ENCODE data around the gene PHAX. TPM values are rescaled to one million over a fixed set of nuclear protein-coding genes. Genes with fewer than 3 reads are reported as not detected.
"Not testable (repeated sequence)": the region's sequence is repeated elsewhere in the genome, so short reads cannot be mapped to it uniquely, and the experiment has no call there.

PHAX gene, protein sequence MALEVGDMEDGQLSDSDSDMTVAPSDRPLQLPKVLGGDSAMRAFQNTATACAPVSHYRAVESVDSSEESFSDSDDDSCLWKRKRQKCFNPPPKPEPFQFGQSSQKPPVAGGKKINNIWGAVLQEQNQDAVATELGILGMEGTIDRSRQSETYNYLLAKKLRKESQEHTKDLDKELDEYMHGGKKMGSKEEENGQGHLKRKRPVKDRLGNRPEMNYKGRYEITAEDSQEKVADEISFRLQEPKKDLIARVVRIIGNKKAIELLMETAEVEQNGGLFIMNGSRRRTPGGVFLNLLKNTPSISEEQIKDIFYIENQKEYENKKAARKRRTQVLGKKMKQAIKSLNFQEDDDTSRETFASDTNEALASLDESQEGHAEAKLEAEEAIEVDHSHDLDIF
- 85.7 and 86.5 TPM in 2 replicates for total RNA-seq (2014; rRNA removed; shearing (Covaris generic))
- polyA plus RNA-seq (2016; fragmentation: Nextera tagmentation; extraction: Ambion mirVana), result 124 and 135 TPM in 2 replicates

DNA sequence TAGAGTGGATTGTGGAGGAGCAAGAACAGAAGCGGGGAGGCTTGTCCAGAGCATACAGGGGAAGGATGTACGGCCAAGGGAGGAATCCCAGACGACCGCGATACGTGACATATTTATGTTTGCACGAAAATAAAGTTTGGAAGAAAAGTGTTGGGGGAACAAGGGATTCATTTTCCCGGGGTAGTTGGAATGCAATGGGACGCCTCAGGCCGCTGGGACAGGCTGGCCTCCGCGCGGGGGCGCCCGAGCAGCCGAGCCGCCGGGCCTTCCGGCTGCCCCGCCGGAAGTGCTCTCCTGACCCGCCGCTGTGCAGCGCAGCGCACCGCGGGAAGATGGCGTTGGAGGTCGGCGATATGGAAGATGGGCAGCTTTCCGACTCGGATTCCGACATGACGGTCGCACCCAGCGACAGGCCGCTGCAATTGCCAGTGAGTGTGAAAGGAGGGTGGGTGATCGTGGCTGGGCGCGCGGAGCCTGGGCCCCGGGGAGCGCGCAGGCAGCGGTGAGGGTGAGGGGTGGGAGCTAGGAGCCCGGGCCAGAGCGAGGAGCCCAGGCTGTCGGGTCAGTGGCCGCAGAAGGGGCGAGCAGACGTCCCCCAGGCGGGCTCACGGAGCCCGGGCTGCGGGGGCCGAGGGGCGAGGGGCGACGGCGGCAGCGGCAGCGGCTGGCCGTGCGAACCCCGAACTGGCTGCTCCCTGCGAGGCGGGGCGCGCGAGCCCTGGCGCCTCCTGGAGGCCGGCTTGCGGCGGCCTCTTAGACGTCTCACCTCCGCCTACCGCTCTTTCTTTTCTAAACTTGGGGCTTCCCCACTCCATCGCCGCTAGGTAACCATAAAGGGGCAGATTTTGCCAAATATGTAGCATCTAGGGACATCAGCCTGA, at the start of gene PHAX:
PHAX (plus strand) TSS at position 317 of the 881 bp plus-strand sequence; CDS start at position 333, 16 bp downstream.
- H3K4me3 ChIP-seq, result peak within 1 kb of the TSS; percentile 96
- H3K4me1 ChIP-seq (ENCODE audit: insufficient read depth), result peaks cover 9% of the 10 kb centered on the region
- H3F3A ChIP-seq (ENCODE audit: insufficient read depth), result peaks cover 9% of the 10 kb centered on the region; the same call in 1 of the 2 replicates
- peaks cover 14% of the 10 kb centered on the region; the same call in 1 of the 2 replicates for H3K36me3 ChIP-seq (ENCODE audit: low read depth)
- peak within 1 kb of the TSS; percentile 90 for H3K4me2 ChIP-seq (ENCODE audit: unreplicated experiment)
- in situ Hi-C loops (cut with MboI), result no loop called here
- DNase-seq, result peak; percentile 96
- no peaks in the 10 kb centered on the region for H3K9me3 ChIP-seq (ENCODE audit: low read depth)
- no peaks in the 10 kb centered on the region for H3K9me2 ChIP-seq (ENCODE audit: insufficient read depth)
- H2AFZ ChIP-seq, result peak within 1 kb of the TSS; percentile 97
- H3K9ac ChIP-seq, result peak within 1 kb of the TSS; percentile 91
- H3K27ac ChIP-seq, result peak within 1 kb of the TSS; percentile 68
- TF ChIP-seq EZH2phosphoT487 (IDR thresholded peaks at IDR 0.05; ENCODE audit: insufficient read depth, low read depth) (no peak), EZH2 (IDR thresholded peaks at IDR 0.05; ENCODE audit: insufficient read depth, poor library complexity, severe bottlenecking) (no peak)
- no peaks in the 10 kb centered on the region for H4K20me1 ChIP-seq (ENCODE audit: insufficient read depth)
- H3K27me3 ChIP-seq (replicated peaks; ENCODE audit: insufficient read depth), result no peaks in the 10 kb centered on the region
- WGBS, 2 experiments (ENCODE audit: low coverage in 1 of 2, low lambda C conversion rate in 2 of 2, missing lambda C conversion rate in 2 of 2), result 3 to 4% methylated on average over 54 to 62 of the region's 79 CpGs
- H3K79me2 ChIP-seq (ENCODE audit: insufficient read depth), result peaks cover 51% of the 10 kb centered on the region

DNA sequence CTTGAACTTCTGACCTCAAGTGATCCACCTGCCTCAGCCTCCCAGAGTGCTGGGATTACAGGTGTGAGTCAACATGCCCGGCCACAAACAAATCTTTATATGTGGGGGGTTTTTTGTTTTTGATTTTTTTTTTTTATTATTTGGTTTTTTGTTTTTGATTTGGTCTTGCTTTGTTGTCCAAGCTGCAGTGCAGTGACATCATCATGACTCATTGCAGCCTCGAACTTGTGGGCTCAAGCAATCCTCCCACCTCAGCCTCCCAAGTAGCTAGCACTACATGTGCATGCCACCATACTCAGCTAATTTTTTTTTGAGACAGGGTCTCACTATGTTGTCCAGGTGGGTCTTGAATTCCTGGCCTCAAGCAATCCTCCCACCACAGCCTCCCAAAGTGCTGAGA, 48.1 kb upstream of the PHAX start:
- Histone ChIP-seq H3K9me3 (ENCODE audit: low read depth) (no peaks in the 10 kb centered on the region), H4K20me1 (ENCODE audit: insufficient read depth) (no peaks in the 10 kb centered on the region), H3K4me2 (ENCODE audit: unreplicated experiment) (no peak overlapping the region), H2AFZ (no peak overlapping the region), H3F3A (ENCODE audit: insufficient read depth) (no peaks in the 10 kb centered on the region), H3K27ac (no peak overlapping the region), H3K4me1 (ENCODE audit: insufficient read depth) (no peaks in the 10 kb centered on the region), H3K79me2 (ENCODE audit: insufficient read depth) (no peaks in the 10 kb centered on the region), H3K9ac (no peak overlapping the region), H3K4me3 (no peak overlapping the region), H3K9me2 (ENCODE audit: insufficient read depth) (no peaks in the 10 kb centered on the region), H3K27me3 (replicated peaks; ENCODE audit: insufficient read depth) (no peaks in the 10 kb centered on the region), H3K36me3 (ENCODE audit: low read depth) (peaks cover 73% of the 10 kb centered on the region)
- in situ Hi-C loops (cut with MboI), result no loop called here
- DNase-seq, result peak; percentile 7
- WGBS, 2 experiments (ENCODE audit: low coverage in 1 of 2, low lambda C conversion rate in 2 of 2, missing lambda C conversion rate in 2 of 2), result 85 to 93% methylated on average over 2 of the region's 2 CpGs
- TF ChIP-seq EZH2 (IDR thresholded peaks at IDR 0.05; ENCODE audit: insufficient read depth, poor library complexity, severe bottlenecking) (no peak), EZH2phosphoT487 (IDR thresholded peaks at IDR 0.05; ENCODE audit: insufficient read depth, low read depth) (no peak)

DNA sequence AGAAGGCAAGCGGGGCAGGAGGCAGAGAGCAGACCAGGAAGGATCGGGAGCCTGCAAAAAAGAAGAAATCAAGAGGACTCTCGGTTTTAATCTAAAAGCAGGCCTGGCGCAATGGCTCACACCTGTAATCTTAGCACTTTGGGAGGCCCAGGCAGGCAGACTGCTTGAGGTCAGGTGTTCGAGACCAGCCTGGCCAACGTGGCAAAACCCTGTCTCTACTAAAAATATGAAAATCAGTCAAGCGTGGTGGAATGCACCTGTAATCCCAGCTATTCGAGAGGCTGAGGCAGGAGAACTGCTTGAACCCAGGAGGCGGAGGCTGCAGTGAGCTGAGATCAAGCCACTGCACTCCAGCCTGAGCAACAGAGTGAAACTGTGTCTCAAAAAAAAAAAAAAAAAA, 45.6 kb upstream of the PHAX start:
- H3F3A ChIP-seq (ENCODE audit: insufficient read depth); H2AFZ ChIP-seq; H3K9me3 ChIP-seq (ENCODE audit: low read depth); H3K27ac ChIP-seq; in situ Hi-C loops (cut with MboI); H3K79me2 ChIP-seq (ENCODE audit: insufficient read depth); H3K4me2 ChIP-seq (ENCODE audit: unreplicated experiment); H3K27me3 ChIP-seq (replicated peaks; ENCODE audit: insufficient read depth); H3K9ac ChIP-seq; H3K9me2 ChIP-seq (ENCODE audit: insufficient read depth); DNase-seq; H4K20me1 ChIP-seq (ENCODE audit: insufficient read depth); H3K4me3 ChIP-seq; H3K4me1 ChIP-seq (ENCODE audit: insufficient read depth): not testable (repeated sequence)
- peaks cover 76% of the 10 kb centered on the region for H3K36me3 ChIP-seq (ENCODE audit: low read depth)
- WGBS, 2 experiments (ENCODE audit: low coverage in 1 of 2, low lambda C conversion rate in 2 of 2, missing lambda C conversion rate in 2 of 2), result 93 to 94% methylated on average over 9 of the region's 9 CpGs

DNA sequence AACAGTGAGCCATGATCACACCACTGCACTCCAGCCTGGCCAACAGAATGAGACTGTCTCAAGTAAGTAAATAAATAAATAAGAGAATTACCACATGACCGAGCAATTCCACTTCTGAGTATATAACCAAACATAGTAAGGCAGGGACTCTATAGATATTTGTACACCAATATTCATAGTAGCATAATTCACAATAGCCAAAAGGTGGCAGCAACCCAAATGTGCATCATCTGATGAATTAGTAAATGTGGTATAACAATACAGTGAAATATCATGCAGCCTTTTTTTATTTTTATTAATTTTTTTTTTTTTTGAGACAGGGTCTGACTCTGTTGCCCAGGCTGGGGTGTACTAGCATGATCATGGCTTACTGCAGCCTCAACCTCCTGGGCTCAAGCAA, 38.8 kb upstream of the PHAX start:
- no peak overlapping the region for H3K4me2 ChIP-seq (ENCODE audit: unreplicated experiment)
- no peak overlapping the region for H3K4me3 ChIP-seq
- H3K36me3 ChIP-seq (ENCODE audit: low read depth), result peaks cover 35% of the 10 kb centered on the region
- H3K79me2 ChIP-seq (ENCODE audit: insufficient read depth), result no peaks in the 10 kb centered on the region
- no peaks in the 10 kb centered on the region for H3K27me3 ChIP-seq (replicated peaks; ENCODE audit: insufficient read depth)
- no peaks in the 10 kb centered on the region for H3K4me1 ChIP-seq (ENCODE audit: insufficient read depth)
- no peaks in the 10 kb centered on the region for H3F3A ChIP-seq (ENCODE audit: insufficient read depth)
- H4K20me1 ChIP-seq (ENCODE audit: insufficient read depth), result no peaks in the 10 kb centered on the region
- TF ChIP-seq EZH2 (IDR thresholded peaks at IDR 0.05; ENCODE audit: insufficient read depth, poor library complexity, severe bottlenecking), result no peak
- no peak for TF ChIP-seq EZH2phosphoT487 (IDR thresholded peaks at IDR 0.05; ENCODE audit: insufficient read depth, low read depth)
- 96 to 97% methylated on average over 1 of the region's 1 CpG for WGBS, 2 experiments (ENCODE audit: low coverage in 1 of 2, low lambda C conversion rate in 2 of 2, missing lambda C conversion rate in 2 of 2)
- no peak for DNase-seq
- H3K9me2 ChIP-seq (ENCODE audit: insufficient read depth), result no peaks in the 10 kb centered on the region
- in situ Hi-C loops (cut with MboI), result no loop called here
- no peak overlapping the region for H3K9ac ChIP-seq
- H2AFZ ChIP-seq, result no peak overlapping the region
- H3K27ac ChIP-seq, result no peak overlapping the region
- no peaks in the 10 kb centered on the region for H3K9me3 ChIP-seq (ENCODE audit: low read depth)

All from GM23248 (cell line).